GM19238 (cell line): ENCODE data around the gene KRTAP24-1.

Source experiments
- DNase-seq: peaks from one replicate; pipeline ENCODE4 v3.0.0; 2011; ENCODE audit warnings: low spot score; ENCODE audit not compliant: insufficient read length

KRTAP24-1 gene

GRCh38 chr21:30234643-30235042 lies 48.1 kb downstream of the KRTAP24-1 start:
- DNase-seq, result no peak

- no peak for DNase-seq
Observed at GRCh38 chr21:30234050-30234449, 48.7 kb downstream of the KRTAP24-1 start.

- DNase-seq, result no peak
Observed at GRCh38 chr21:30233228-30234020, 49.3 kb downstream of the KRTAP24-1 start.

- no peak for DNase-seq
Observed at GRCh38 chr21:30232011-30232410, 50.7 kb downstream of the KRTAP24-1 start.
